HCT116 (cell line): ENCODE data around the gene OSBPL10. TPM values are rescaled to one million over a fixed set of nuclear protein-coding genes. Genes with fewer than 3 reads are reported as not detected.

Experiments
- ATAC-seq: fragments of 200-7000 bp; cut with Tn5 transposase; 2 replicates; pipeline ENCODE4 v1.9.1; 2020; ENCODE audit warnings: mild to moderate bottlenecking, moderate library complexity
- BruUV-seq: library from RNA; stranded (reverse); fragments of 400-500 nt; replicated peaks from 2 replicates; lab custom pipeline; 2021; lab: Mats Ljungman, UMichigan
- CTCF ChIA-PET: fragments of 300-600 bp; sonication (Branson Sonifier 250); formaldehyde crosslinking; loops from one replicate; lab custom pipeline; 2021; ENCODE audit warnings: antibody characterized with exemption; lab: Charles Lee
- POLR2A ChIA-PET: fragments of 300-600, 350-600 bp; sonication (Branson Sonifier 250); formaldehyde crosslinking; loops from one replicate; lab custom pipeline; 2021; ENCODE audit warnings: antibody characterized with exemption; lab: Charles Lee
- RAD21 ChIA-PET, 2 experiments: fragments of 300-600 bp; sonication (Branson Sonifier 250); formaldehyde crosslinking; loops; one replicate each; lab custom pipeline; 2023; ENCODE audit warnings: low total read pairs in 2 of 2; ENCODE audit not compliant: uncharacterized antibody in 2 of 2, unreplicated experiment in 2 of 2, low non-redundant PET in 1 of 2; lab: Charles Lee
- DNase-seq: peaks from one replicate; pipeline ENCODE4 v3.0.0-alpha.2; 2010; ENCODE audit warnings: low read depth, low spot score
- H2AFZ ChIP-seq: fragments of 200-600 bp; shearing (Covaris generic), sonication (generic); 2 replicates; pipeline ENCODE4 v1.6.1; 2017; ENCODE audit warnings: low read depth, mixed run types, mixed read lengths, antibody characterized with exemption, low read length; ENCODE audit not compliant: poor library complexity, severe bottlenecking
- H3K27ac ChIP-seq: 2 replicates; pipeline ENCODE4 v1.5.1; 2012; ENCODE audit warnings: low read depth, low read length
- H3K27me3 ChIP-seq: fragments of 200-600 bp; sonication (generic); 2 replicates; pipeline ENCODE4 v1.6.1; 2016; ENCODE audit warnings: mixed run types, low read length, mixed read lengths; ENCODE audit not compliant: insufficient read depth
- H3K36me3 ChIP-seq, 2 experiments: fragments of 200-500 bp in 1 of 2; fragments of 200-600 bp in 1 of 2; sonication (Bioruptor generic) in 1 of 2; sonication (generic) in 1 of 2; 2 replicates each; pipeline versions ENCODE4 v1.5.1 to v1.6.1; 2014 to 2016; ENCODE audit warnings: low read length in 2 of 2, inconsistent platforms in 1 of 2, mixed read lengths in 1 of 2, mixed run types in 1 of 2; ENCODE audit not compliant: insufficient read depth in 2 of 2, control insufficient read depth in 1 of 2
- H3K4me1 ChIP-seq, 2 experiments: fragments of 200-600 bp in 1 of 2; sonication (generic) in 1 of 2; 2 replicates each; pipeline versions ENCODE4 v1.5.1 to v1.6.1; 2012 to 2017; ENCODE audit warnings: low read length in 2 of 2, inconsistent platforms in 1 of 2, mild to moderate bottlenecking in 1 of 2, mixed read lengths in 1 of 2, mixed run types in 1 of 2, moderate library complexity in 1 of 2; ENCODE audit not compliant: insufficient read depth in 2 of 2, control insufficient read depth in 1 of 2
- H3K4me2 ChIP-seq: fragments of 200-600 bp; sonication (generic); 2 replicates; pipeline ENCODE4 v1.6.1; 2017; ENCODE audit warnings: mixed run types, low read length, mixed read lengths
- H3K4me3 ChIP-seq, 2 experiments: fragments of 200-600 bp in 1 of 2; sonication (generic) in 1 of 2; replicated peaks in 1 of 2; 2 replicates each; pipeline ENCODE4 v1.5.1; 2011 to 2016; ENCODE audit warnings: low read length in 2 of 2, control low read depth in 1 of 2, low read depth in 1 of 2, mild to moderate bottlenecking in 1 of 2, mixed read lengths in 1 of 2, mixed run types in 1 of 2
- H3K79me2 ChIP-seq: fragments of 200-600 bp; sonication (generic); 2 replicates; pipeline ENCODE4 v1.6.1; 2017; ENCODE audit warnings: mild to moderate bottlenecking, mixed run types, low read length, moderate library complexity, mixed read lengths; ENCODE audit not compliant: insufficient read depth
- H3K9ac ChIP-seq: fragments of 200-600 bp; sonication (generic); 2 replicates; pipeline ENCODE4 v1.6.1; 2016; ENCODE audit warnings: low read length, mixed read lengths
- H3K9me2 ChIP-seq: fragments of 200-600 bp; sonication (generic), shearing (Covaris generic); 2 replicates; pipeline ENCODE4 v1.6.1; 2017; ENCODE audit warnings: mixed run types, mild to moderate bottlenecking, moderate library complexity; ENCODE audit not compliant: insufficient read depth
- H3K9me3 ChIP-seq, 2 experiments: fragments of 200-500 bp in 1 of 2; fragments of 200-600 bp in 1 of 2; sonication (Bioruptor generic) in 1 of 2; sonication (generic) in 1 of 2; 2 replicates each; pipeline ENCODE4 v1.6.1; 2014 to 2017; ENCODE audit warnings: low read length in 2 of 2, mixed read lengths in 2 of 2, inconsistent platforms in 1 of 2, low read depth in 1 of 2, mild to moderate bottlenecking in 1 of 2, mixed run types in 1 of 2, moderate library complexity in 1 of 2; ENCODE audit not compliant: control insufficient read depth in 1 of 2, insufficient read depth in 1 of 2
- H4K20me1 ChIP-seq: fragments of 200-600 bp; sonication (generic), shearing (Covaris generic); 2 replicates; pipeline ENCODE4 v1.6.1; 2017; ENCODE audit warnings: mixed run types, mild to moderate bottlenecking, moderate library complexity; ENCODE audit not compliant: insufficient read depth
- ELF1 ChIP-seq: IDR thresholded peaks from 2 replicates; pipeline ENCODE4 v1.6.1; 2012; ENCODE audit warnings: low read depth, borderline replicate concordance
- EZH2 ChIP-seq: fragments of 200-600 bp; sonication (generic); IDR thresholded peaks from 2 replicates; pipeline ENCODE4 v1.6.1; 2017; ENCODE audit warnings: antibody characterized with exemption, mixed run types
- EZH2phosphoT487 ChIP-seq: fragments of 200-600 bp; IDR thresholded peaks from 2 replicates; pipeline ENCODE4 v1.6.1; 2018; ENCODE audit warnings: antibody characterized with exemption, borderline replicate concordance
- JUND ChIP-seq: IDR thresholded peaks from 2 replicates; pipeline ENCODE4 v1.6.1; 2012
- POLR2A ChIP-seq: IDR thresholded peaks from 2 replicates; pipeline ENCODE4 v1.7.0; 2011; ENCODE audit warnings: borderline replicate concordance; ENCODE audit not compliant: insufficient read depth, insufficient read length; ENCODE audit errors: extremely low read depth
- POLR2AphosphoS5 ChIP-seq: IDR thresholded peaks from 2 replicates; pipeline ENCODE4 v1.6.1; 2011; ENCODE audit warnings: mild to moderate bottlenecking, low read depth, low read length, moderate library complexity
- SIN3A ChIP-seq: IDR thresholded peaks from 2 replicates; pipeline ENCODE4 v1.6.1; 2012; ENCODE audit warnings: low read depth
- SP1 ChIP-seq: IDR thresholded peaks from 2 replicates; pipeline ENCODE4 v1.6.1; 2012; ENCODE audit warnings: low read depth
- TCF7L2 ChIP-seq: IDR thresholded peaks from 2 replicates; pipeline ENCODE4 v1.7.0; 2011; ENCODE audit warnings: borderline replicate concordance, inconsistent platforms; ENCODE audit not compliant: insufficient read depth, insufficient read length; ENCODE audit errors: extremely low read depth
- ZNF274 ChIP-seq: fragments of 200-500 bp; sonication (Bioruptor generic); IDR thresholded peaks from 2 replicates; pipeline ENCODE4 v1.6.1; 2014; ENCODE audit warnings: mild to moderate bottlenecking, low read depth, low read length, inconsistent platforms
- intact Hi-C: fragments of 100-400 bp; cut with micrococcal nuclease; formaldehyde crosslinking; loops from 2 replicates; pipeline ENCODE4 v1.10.0; 2022
- total RNA-seq: library from RNA; stranded (reverse); gene quantifications from one replicate; pipeline ENCODE4 v1.2.1, GENCODE V29; 2021; ENCODE audit not compliant: unreplicated experiment
- TF ChIP-seq, protein P1 (sequence below): IDR thresholded peaks from 2 replicates; pipeline ENCODE4 v1.6.1; 2012; ENCODE audit warnings: low read depth
- TF ChIP-seq, protein P2 (sequence below): IDR thresholded peaks from 2 replicates; pipeline ENCODE4 v1.6.1; 2012
- TF ChIP-seq, protein P3 (sequence below): IDR thresholded peaks from 2 replicates; pipeline ENCODE4 v1.6.1; 2011; ENCODE audit warnings: mild to moderate bottlenecking, low read length, moderate library complexity; ENCODE audit not compliant: insufficient replicate concordance; ENCODE audit errors: extremely low read depth

OSBPL10 gene
- total RNA-seq, 1 experiment from 2014 or later, result 25.8 TPM

DNA sequence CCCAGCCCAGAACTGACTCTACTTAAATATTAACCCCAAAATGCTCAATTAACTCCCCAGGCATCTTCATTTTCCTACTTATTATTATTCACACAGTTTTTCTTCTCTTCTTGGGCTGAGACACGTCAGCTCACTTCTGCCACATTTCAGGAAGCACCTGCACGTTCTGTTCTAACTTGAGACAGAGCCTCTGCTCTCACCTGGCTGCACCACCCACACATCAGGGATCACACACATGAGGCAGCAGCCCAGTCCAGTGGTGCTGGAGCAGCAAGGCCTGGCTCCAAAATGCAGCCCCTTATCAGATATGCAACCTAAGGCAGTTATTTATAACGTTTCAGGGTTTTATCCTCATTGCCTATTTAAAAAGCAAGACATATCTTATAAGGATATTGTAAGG is 127.5 kb downstream of the OSBPL10 start:
- H3K4me3 ChIP-seq, result no peak overlapping the region
- no peaks in the 10 kb centered on the region for H4K20me1 ChIP-seq
- no peak overlapping the region for H3K4me2 ChIP-seq
- TF ChIP-seq POLR2A, result no peak
- TF ChIP-seq, protein P1, sequence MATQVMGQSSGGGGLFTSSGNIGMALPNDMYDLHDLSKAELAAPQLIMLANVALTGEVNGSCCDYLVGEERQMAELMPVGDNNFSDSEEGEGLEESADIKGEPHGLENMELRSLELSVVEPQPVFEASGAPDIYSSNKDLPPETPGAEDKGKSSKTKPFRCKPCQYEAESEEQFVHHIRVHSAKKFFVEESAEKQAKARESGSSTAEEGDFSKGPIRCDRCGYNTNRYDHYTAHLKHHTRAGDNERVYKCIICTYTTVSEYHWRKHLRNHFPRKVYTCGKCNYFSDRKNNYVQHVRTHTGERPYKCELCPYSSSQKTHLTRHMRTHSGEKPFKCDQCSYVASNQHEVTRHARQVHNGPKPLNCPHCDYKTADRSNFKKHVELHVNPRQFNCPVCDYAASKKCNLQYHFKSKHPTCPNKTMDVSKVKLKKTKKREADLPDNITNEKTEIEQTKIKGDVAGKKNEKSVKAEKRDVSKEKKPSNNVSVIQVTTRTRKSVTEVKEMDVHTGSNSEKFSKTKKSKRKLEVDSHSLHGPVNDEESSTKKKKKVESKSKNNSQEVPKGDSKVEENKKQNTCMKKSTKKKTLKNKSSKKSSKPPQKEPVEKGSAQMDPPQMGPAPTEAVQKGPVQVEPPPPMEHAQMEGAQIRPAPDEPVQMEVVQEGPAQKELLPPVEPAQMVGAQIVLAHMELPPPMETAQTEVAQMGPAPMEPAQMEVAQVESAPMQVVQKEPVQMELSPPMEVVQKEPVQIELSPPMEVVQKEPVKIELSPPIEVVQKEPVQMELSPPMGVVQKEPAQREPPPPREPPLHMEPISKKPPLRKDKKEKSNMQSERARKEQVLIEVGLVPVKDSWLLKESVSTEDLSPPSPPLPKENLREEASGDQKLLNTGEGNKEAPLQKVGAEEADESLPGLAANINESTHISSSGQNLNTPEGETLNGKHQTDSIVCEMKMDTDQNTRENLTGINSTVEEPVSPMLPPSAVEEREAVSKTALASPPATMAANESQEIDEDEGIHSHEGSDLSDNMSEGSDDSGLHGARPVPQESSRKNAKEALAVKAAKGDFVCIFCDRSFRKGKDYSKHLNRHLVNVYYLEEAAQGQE, result no peak
- no peak for TF ChIP-seq JUND
- no peak for TF ChIP-seq ZNF274
- TF ChIP-seq POLR2AphosphoS5, result no peak
- TF ChIP-seq TCF7L2, result no peak
- TF ChIP-seq SP1, result no peak
- TF ChIP-seq EZH2phosphoT487, result no peak
- TF ChIP-seq, protein P2, sequence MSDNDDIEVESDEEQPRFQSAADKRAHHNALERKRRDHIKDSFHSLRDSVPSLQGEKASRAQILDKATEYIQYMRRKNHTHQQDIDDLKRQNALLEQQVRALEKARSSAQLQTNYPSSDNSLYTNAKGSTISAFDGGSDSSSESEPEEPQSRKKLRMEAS, result no peak
- TF ChIP-seq, protein P3, sequence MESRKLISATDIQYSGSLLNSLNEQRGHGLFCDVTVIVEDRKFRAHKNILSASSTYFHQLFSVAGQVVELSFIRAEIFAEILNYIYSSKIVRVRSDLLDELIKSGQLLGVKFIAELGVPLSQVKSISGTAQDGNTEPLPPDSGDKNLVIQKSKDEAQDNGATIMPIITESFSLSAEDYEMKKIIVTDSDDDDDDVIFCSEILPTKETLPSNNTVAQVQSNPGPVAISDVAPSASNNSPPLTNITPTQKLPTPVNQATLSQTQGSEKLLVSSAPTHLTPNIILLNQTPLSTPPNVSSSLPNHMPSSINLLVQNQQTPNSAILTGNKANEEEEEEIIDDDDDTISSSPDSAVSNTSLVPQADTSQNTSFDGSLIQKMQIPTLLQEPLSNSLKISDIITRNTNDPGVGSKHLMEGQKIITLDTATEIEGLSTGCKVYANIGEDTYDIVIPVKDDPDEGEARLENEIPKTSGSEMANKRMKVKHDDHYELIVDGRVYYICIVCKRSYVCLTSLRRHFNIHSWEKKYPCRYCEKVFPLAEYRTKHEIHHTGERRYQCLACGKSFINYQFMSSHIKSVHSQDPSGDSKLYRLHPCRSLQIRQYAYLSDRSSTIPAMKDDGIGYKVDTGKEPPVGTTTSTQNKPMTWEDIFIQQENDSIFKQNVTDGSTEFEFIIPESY, result no peak
- no peak for TF ChIP-seq EZH2
- TF ChIP-seq ELF1, result no peak
- TF ChIP-seq SIN3A, result no peak
- H3K4me1 ChIP-seq, result no peaks in the 10 kb centered on the region; a peak in 1 of 4 replicates
- H3K36me3 ChIP-seq, result no peaks in the 10 kb centered on the region
- DNase-seq, result no peak
- intact Hi-C loops, result no loop called here
- H3K9ac ChIP-seq, result no peak overlapping the region
- no peak overlapping the region for H2AFZ ChIP-seq
- POLR2A ChIA-PET, result no interaction called here
- no TSS peak for BruUV-seq
- no peaks in the 10 kb centered on the region for H3K27me3 ChIP-seq
- no peaks in the 10 kb centered on the region for H3K79me2 ChIP-seq
- no peaks in the 10 kb centered on the region for H3K9me3 ChIP-seq
- RAD21 ChIA-PET, result no interaction called here
- no peak overlapping the region for H3K27ac ChIP-seq
- CTCF ChIA-PET, result no interaction called here
- ATAC-seq, result no peak
- no peaks in the 10 kb centered on the region for H3K9me2 ChIP-seq
